Fibroblast of skin of left quadriceps (primary cell): Measurements from ENCODE around the gene BAIAP3.

ENCODE experiments used
- DNase-seq, 2 experiments: peaks; one replicate each; pipeline ENCODE4 v3.0.0-alpha.2; 2013; ENCODE audit warnings: low read depth in 2 of 2

BAIAP3 gene

DNA sequence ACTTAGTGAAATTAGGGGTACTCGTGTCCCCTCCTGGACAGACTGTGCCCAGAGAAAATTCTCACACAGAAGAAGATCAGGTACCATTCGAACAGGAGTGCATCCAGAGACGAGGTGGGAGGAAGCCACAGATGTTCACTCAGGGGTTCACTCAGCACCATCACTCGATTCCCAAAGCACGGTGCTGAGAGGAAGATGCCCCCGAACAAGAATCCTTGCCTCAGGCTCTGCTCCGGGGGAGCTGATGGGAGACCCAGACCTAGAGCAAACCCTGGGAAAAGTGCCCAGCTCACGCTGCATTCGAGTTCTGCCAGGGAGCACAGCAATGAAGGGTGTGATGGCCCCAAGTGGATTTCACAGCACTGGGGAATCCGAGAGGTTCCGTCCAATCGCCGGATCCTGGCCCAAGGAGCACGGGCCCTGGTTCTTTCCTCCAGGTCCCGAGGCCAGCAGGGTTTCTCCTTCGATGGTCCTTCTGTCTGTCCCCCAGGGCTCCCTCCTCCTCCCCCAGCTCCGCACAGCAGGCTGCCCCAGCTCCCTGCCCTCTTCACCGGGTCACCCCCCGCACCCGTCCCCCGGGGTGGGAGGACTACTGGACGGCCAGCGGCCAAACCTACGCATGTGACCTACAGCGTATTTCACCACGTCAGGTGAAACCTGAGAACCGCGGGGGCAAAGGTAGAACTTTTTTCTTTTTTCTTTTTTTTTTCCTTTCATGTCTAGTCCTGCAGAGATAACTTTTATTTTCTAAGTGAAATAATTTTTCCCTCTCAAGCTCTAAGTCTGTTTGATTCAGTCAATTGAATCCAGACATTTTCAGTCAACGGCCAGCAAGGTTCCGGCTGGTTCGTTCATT lies 34.2 kb upstream of the BAIAP3 start:
- DNase-seq, result no peak

DNA sequence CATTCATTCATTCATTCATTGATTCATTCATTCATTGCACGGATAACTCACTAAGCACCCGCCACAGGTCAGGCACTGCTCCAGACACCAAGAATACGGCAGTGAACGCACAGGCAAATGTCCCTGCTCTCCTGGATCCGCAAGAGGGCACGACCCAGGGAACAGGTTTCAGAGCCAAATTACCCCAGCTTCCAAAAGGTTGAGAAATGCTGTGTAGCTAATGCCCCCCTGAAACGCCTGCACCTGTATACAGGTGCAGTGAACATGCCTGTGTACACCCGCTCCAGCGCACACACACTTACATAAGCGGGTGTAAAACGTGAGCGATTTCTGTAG lies 33.6 kb upstream of the BAIAP3 start:
- no peak for DNase-seq

DNA sequence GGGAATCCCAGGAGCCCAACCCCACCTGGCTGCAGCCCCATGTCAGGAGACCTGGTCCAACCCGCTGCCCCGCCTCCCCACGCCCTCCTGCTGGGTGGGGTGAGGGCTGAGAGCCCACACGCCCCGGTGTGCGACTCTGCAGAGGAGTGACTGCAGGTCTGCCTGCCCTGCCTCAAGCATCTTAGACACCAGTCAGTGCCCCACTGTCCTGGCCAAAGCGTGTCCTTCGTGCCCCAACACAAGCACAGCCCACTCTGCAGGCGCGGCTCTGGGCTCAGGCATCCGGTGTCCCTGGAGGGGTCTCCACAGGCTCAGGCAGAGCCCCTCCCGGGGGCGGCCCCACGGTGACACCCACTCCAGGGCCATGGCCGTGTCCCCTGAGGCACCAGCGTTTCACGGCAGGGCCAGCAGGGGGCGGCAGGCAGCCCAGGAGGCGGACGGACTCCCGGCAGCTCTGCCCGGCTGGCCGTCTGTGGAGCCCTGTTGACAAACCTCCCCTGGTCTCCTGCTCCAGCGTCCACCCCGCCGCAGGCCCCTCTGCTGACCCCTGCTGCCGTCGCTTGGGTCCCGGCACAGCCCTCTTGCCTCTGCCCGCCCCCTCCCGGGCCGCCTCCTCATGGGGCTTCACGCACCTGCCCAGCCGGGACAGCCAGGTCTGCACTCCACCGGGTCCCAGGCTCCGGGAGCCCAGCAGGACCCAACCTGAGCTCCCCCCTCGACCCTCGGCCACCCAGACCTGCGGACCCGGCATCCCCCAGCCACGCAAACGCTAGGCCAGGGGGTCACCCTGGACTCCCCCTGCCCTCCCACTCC lies 32.6 kb upstream of the BAIAP3 start:
- no peak for DNase-seq

DNA sequence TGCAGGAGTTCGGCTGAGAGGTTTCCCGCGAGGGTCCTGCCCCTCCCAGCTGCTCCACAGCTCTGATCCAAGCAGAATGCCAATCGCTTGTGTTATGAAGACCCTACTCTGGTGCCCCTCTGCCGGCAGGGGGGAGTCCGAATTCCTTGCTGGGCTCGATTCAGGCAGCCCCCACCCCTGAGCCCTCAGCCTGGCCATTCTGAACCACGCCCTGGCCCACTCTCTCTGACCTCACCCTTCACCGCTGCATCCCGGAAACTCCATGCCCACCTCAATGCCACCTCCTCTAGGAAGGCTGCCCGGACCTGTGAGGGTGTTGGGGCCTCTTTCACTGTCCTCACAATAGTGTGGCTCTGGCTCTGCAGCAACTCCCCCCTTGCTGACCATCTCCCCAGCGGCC lies 31.9 kb upstream of the BAIAP3 start:
- DNase-seq, result no peak

DNA sequence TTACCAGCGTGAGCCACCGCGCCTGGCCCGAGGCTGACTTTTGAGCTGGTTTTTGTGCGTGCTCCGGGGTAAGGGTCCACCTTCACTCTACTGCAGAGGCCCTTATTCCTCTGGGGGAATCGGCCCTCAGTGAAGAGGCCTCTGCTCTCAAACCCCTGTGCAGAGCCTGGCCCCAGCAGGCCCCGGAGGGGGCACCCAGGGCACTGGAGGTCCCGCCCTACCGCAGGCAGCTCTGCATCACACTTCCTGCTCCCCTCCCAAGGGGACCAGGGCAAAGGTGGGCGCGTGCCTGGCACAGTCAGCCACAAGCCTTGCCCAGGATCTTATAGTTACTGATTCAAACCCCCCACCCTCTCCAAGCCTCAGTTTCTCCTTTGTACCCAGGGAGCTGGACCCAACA lies 27.6 kb upstream of the BAIAP3 start:
- no peak for DNase-seq

DNA sequence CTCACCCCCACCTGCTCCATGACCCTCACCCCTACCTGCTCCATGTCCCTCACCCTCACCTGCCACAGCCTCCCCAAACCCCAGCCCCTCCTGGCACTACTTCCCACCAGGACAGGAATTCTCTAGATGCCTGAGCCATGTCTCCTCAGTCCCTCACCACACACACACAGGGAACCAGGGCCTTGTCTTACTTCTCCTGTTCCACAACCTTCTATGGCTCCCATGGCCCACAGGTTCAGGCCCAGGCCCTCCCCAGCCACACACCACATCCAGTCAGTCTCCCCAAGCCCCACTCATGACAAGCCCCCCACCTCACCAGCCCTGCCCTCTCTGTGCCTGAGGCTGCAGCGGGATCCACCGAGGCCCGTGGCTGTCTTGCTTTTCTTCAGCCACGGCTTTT lies 27.1 kb upstream of the BAIAP3 start:
- no peak for DNase-seq

DNA sequence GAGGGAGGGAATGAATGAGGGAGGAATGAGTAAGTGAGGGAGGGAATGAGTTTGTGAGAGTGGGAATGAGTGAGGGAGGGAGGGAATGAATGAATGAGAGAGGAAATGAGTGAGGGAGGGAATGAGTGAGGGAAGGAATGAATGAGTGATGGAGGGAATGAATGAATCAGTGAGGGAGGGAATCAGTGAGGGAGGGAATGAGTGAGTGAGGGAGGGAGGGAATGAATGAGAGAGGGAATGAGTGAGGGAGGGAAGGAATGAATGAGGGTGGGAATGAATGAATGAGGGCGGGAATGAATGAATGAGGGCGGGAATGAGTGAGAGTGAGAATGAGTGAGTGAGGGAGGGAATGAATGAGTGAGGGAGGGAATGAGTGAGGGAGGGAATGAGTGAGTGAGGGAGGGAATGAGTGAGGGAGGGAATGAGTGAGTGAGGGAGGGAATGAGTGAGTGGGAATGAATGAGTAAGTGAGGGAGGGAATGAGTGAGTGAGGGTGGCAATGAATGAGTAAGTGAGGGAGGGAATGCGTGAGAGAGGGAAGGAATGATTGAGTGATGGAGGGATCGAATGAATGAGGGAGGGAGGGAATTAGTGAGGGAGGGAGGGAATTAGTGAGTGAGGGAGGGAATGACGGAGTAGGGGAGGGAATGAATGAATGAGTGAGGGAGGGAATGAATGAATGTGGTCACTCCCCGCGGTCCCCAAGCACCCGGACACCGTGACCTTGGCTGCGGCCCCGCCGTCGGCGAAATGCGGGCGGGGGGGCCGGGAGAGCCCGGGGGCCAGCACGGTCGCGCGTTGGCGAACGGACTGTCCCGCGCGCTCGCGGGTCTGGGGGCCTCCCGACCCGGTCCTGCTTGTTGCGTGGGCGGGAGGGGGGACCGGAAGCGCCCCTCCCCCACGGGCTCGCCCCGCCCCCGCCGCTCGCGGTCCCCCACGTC lies 25.1 kb upstream of the BAIAP3 start:
- DNase-seq, result no peak

DNA sequence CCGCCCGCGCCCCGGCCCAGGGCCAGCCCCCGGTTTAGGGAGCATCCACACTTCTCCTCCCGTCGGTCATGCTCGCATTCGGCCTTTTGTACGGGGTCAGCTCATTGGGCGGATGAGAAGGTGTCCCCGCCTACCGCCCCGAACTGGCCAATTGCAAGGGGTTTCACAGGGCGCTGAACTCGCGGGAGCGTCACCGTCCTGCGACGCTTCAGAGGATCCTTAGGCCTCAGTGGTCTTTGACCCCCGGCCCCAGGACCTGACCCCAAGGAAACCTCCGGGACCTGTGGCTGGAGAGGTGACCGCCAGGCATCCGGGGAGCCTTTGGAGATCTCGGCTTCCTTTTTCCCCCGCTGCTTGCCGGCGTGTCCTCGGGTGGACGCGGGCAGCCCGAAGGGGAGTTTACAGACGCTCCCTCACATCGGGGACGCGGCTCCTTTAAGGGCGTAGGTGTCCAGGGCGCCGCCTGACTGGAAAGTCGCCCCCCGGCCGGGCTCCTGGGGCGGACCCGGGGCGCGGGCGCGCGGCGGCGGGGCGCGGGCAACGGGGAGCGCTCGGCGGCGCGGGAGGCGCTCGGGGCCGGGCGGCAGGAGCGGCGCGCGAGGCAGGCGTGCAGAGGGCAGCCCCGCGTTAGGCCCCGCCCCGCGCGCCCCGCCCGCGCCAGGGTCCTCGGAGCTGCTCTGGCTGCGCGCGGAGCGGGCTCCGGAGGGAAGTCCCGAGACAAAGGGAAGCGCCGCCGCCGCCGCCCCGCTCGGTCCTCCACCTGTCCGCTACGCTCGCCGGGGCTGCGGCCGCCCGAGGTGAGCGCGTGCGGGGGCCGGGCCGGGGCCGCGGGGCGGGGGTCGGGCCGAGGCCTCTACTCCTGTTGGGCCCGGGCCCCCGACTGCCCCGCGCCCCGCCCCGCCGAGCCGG lies 24.2 kb upstream of the BAIAP3 start, which contains the start of gene UBE2I:
Gene UBE2I (plus strand): TSS at position 660 of the 909 bp plus-strand sequence. CDS start 4,395 bp downstream, outside the sequence.
- peak; percentile 98 to 99 for DNase-seq

DNA sequence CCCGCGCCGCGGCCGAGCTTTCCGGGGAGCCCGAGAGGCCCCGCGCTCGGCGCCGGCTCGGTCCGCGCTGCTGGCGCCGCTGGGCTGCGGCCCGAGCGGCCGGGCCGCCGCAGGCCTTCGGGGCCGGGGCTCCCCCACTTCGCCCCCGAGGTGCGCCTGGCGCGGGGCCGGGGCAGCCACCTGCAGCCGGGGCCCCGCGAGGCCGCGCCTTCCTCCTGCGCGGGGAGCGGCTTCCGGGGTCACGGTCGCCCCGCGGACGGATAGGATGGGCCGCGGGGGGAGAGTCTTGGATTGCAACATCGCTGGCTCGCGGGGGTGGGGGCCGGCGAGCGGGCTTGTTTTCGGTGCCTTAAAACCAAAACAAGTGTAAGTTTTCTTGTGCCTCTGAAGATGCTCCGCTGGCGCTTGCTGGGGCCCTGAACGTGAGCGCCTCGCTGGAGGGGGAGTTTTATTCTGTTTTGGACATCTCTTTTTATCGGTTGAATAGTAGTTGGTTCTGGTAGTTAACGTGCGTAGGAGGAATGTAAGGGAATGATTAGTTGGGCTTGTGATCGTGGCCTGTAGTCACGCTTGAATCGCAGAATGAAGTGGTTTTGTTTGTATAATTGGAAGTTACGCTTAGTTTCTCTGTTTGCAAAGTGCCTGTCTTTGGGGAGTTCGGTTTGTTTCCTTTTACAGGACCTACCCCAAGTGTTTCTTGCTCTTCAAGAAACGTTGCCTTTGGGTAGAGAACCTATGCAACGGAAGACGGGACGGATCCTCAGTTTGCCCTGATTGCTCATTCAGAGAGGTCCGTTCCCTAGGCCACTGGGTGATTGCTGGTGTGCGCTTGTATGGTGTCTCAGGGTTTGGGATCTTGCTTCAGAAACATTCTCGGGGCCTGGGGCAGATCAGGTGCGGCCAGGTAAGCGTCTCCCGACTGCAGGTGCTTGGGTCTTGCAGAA lies 23.3 kb upstream of the BAIAP3 start:
- no peak for DNase-seq

DNA sequence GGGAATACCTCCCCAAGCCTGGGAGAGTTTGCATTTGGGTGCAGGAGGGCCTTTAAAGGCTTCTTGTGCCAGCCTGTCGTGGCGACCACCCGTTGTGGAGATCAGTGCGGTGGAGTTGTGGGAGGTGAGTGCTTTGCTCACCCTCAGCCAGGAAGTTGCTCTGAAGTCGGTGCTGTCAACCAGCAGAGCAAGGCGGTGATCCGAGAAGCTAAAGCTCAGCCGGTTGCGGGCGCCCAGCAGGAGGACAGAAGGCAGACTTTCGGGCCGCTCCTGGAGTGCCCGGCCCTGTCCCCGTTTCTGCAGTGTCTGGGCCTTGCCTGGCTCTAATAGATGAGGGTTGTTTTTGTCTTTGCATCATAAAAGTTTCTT lies 22.6 kb upstream of the BAIAP3 start:
- DNase-seq, result no peak

DNA sequence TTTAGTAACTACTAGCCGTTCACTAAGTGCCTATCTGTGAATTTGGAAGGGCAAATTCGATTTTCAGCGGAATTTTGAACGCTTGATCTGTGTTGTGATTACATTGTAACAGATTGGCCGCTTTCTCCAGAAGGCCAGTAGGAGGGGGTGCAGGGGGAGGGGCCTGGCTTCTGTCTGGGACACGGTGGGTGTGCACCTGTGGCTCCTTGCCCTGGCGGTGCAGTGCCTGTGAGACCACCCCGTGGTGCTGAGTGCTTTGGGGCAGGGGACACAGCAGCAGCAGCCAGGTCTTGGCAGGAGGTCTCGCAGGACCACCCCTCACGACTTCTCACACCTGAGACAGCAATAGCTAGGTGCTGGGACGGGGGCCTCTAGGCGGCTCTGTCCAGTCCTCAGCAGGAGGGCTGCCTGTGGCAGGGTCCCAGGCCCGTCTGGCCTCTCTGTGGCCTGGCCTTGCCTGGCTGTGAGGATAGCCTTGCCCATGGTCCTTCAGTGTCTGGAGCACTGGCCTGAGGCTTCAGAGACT lies 22.2 kb upstream of the BAIAP3 start:
- DNase-seq, result no peak

DNA sequence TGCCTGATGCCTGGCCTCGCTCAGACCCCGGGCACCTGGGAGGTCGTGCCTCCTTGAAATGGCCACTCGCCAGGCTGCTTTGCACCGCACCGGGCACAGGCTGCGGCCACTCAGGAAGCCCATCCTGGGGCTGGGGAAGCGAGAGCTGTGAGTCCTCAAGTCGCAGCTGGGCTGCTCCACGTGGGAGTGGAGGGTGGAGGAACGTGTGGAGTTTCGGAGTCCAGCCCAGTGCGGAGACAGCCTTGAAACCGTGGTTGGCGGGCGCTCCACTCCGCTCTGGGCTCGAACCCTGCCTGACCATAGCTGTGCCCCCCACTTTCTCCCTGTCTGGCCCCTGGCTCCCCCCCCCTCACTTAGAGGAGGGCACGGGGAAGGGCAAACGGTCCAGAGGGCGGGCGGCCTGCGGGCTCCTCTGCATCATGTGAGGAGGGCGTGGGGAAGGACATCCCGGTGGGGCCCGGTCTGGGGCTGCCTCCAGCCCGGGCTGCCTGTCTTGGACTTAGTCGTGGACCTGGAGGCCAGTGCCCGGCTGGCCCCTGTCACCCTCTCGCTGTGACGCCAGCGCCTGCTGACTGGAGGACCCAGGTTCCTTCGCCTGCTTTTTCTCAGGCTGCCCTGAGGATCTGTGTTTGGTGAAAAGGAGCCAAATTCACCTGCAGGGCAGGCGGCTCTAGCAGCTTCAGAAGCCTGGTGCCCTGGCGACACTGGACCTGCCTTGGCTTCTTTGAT lies 21.5 kb upstream of the BAIAP3 start:
- DNase-seq, result no peak

DNA sequence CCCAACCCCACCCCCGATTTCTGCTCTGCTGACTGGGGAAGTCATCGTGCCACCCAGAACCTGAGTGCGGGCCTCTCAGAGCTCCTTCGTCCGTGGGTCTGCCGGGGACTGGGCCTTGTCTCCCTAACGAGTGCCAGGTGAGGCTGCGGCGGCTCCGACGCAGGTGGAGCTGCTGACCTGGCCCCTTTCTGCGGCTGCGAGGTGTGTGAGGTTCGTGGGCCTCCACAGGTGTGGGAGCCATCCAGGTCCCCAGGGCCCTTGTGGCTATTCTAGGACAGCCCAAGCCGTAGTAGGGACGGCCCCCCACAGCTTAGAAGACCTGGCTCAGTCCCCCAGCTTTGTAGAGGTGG lies 21.0 kb upstream of the BAIAP3 start:
- DNase-seq, result no peak

DNA sequence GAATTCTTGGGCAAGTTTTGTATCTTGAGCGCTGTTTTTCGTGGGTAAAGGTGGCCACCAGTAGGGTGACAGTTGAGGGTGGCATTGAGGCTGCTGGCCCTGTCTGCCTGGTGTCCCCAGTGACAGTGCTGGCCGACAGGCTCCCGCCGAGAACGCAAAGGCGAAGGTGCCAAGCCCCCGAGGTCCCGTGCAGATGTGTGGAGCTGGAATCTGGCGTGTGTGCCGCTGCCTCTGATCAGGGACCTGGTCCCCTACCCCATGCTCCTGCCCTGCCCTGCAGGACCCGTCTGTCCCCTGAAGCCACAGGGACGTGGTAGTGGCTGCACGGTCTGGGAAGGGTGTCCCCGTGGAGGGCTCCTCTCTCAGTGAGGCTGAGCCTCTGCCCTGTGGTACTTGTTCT lies 20.5 kb upstream of the BAIAP3 start:
- no peak for DNase-seq

DNA sequence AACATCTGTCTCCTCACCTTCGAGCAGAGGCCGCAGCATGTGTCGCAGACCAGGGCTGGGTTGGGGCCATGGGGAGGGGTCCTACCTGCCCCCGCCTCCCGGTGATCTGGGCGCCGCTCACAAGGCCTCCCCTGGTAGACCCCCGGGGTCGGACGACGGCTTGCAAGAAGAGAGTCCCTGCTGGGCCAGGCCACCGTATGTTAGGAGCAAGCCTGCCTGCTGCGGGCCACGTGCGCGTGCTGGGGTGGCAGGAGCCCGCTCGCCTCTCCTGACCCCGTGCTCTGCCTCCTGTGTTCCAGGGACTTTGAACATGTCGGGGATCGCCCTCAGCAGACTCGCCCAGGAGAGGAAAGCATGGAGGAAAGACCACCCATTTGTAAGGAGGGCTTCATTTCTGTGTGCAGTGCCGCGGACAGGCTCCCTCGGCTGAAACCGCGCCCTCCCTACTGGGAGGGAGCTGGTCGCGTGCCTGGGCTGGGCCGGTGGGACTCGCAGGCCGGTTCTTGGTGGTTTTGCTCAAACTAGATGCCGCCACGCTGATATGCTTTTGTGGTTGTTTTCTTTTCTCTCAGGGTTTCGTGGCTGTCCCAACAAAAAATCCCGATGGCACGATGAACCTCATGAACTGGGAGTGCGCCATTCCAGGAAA lies 19.6 kb upstream of the BAIAP3 start:
- DNase-seq, result no peak

DNA sequence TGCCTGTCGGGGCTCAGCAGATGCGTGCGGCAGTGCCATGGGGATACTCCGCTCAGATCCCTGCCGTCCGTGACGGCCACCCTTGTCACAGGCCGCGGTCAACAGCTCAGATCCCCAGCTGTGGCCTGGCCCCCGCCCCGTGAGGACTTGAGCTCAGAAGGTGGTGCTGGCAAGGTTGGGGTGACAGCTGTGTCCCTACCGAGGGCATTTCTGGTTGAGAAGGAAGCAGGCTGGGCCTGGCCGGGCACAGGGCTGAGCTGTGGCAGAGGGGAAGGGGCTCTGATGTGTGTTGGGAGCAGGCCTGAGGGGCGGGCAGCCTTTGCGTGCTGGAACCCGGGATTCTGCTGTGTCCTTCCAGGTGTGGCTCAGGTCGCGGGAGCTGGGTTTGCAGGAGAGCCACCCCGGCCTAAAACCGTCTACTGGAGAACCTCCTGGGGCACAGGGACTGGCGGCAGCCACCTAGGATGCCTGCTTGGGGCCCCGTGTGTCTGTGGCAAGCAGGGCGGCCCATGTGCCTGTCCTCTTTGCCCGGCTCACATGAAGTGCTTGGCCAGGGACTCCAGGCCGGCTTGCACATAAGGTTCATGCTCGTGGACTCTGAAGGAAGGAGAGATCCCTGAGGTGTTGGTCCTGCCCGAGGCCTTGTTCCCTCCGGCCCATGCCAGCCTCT lies 18.9 kb upstream of the BAIAP3 start:
- no peak for DNase-seq

DNA sequence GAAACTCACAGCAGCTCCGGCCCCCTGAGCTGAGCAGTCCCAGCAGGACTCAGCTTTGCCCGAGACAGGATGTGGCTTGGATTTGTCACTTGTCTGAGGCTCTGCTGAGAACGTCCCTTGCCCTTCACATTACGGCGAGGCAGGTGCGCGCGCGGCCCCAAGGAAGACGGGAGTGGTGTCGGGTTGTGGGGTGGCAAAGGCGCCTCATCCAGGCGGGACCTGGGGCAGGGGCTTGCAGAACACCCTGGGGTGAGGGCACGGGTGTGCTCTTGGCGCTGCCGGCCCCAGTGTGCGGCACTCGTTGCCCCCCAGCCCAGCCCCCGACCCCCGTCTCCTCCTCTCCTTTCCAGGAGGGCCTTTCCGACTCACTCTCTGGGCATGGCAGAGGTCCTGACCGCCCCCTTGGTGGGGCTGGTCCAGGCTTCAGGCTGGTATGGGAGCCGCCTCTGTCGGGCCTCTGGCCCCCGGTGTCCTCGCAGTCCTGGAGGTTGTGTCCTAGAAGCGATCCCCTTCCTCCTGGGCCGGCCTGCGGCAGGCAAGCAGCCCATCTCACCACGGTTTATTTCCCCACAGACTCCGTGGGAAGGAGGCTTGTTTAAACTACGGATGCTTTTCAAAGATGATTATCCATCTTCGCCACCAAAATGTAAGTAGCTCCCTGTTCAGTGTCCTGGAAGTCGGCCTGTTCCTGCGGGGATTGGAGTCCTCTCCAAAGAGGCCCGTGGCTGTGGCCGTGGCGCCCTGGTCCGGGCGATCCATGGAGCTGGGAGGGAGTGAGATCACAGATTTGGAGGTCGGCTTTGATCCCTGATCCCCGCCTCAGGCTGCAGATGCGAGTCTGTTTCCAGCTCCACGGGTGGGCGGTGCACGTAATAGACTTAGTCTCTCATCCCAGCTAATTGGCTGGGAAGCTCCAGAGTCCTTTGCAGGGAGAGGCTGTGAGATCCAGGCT lies 18.1 kb upstream of the BAIAP3 start:
- DNase-seq, result no peak
